Fibroblast of peridontal ligament (primary cell): ENCODE measurements around the gene BCAS3.
A peak's percentile ranks its signal among the peaks of the same experiment; 100 is the strongest.
"Not testable (repeated sequence)": the region's sequence is repeated elsewhere in the genome, so short reads cannot be mapped to it uniquely, and the experiment has no call there.

Source experiments
- DNase-seq: peaks from one replicate; pipeline ENCODE4 v3.0.0-alpha.2; 2010; ENCODE audit errors: extremely low read depth

The BCAS3 gene

GRCh38 chr17:61000911-61001310 is 323.3 kb downstream of the BCAS3 start:
- peak; percentile 84 for DNase-seq

- DNase-seq, result peak; percentile 90
Measured at GRCh38 chr17:61002316-61002736, 324.7 kb downstream of the BCAS3 start.

GRCh38 chr17:61005358-61005757 is 327.7 kb downstream of the BCAS3 start:
- peak; percentile 50 for DNase-seq

- DNase-seq, result not testable (repeated sequence)
Measured at GRCh38 chr17:61005958-61006357, 328.3 kb downstream of the BCAS3 start.

GRCh38 chr17:61007980-61008379 is 330.3 kb downstream of the BCAS3 start:
- no peak for DNase-seq

- DNase-seq, result peak; percentile 58
Measured at GRCh38 chr17:61009663-61010062, 332.0 kb downstream of the BCAS3 start.

GRCh38 chr17:61010661-61011170 is 333.1 kb downstream of the BCAS3 start:
- DNase-seq, result no peak

- DNase-seq, result no peak
Measured at GRCh38 chr17:61011251-61011650, 333.6 kb downstream of the BCAS3 start.

GRCh38 chr17:61015966-61016365 is 338.3 kb downstream of the BCAS3 start:
- peak; percentile 86 for DNase-seq

GRCh38 chr17:61017317-61018006 is 339.8 kb downstream of the BCAS3 start:
- DNase-seq, result peak; percentile 47

- no peak for DNase-seq
Measured at GRCh38 chr17:61018938-61019337, 341.3 kb downstream of the BCAS3 start.

- no peak for DNase-seq
Measured at GRCh38 chr17:61023996-61024395, 346.3 kb downstream of the BCAS3 start.

- DNase-seq, result no peak
Measured at GRCh38 chr17:61026818-61027217, 349.2 kb downstream of the BCAS3 start.

GRCh38 chr17:61029181-61029580 is 351.5 kb downstream of the BCAS3 start:
- no peak for DNase-seq

- no peak for DNase-seq
Measured at GRCh38 chr17:61040666-61041065, 363.0 kb downstream of the BCAS3 start.

- DNase-seq, result not testable (repeated sequence)
Measured at GRCh38 chr17:61042348-61042747, 364.7 kb downstream of the BCAS3 start.

GRCh38 chr17:61047515-61047914 is 369.9 kb downstream of the BCAS3 start:
- DNase-seq, result peak; percentile 62

GRCh38 chr17:61048376-61049106 is 370.9 kb downstream of the BCAS3 start:
- DNase-seq, result no peak

GRCh38 chr17:61053469-61053868 is 375.8 kb downstream of the BCAS3 start:
- no peak for DNase-seq

GRCh38 chr17:61054436-61054835 is 376.8 kb downstream of the BCAS3 start:
- no peak for DNase-seq

GRCh38 chr17:61057257-61057656 is 379.6 kb downstream of the BCAS3 start:
- no peak for DNase-seq

- no peak for DNase-seq
Measured at GRCh38 chr17:61058066-61058465, 380.4 kb downstream of the BCAS3 start.

GRCh38 chr17:61063528-61063927 is 385.9 kb downstream of the BCAS3 start:
- no peak for DNase-seq
